Measurements from ENCODE around the gene IL17REL.
"Not testable (repeated sequence)": the region's sequence is repeated elsewhere in the genome, so short reads cannot be mapped to it uniquely, and the experiment has no call there.

IL17REL gene

DNA sequence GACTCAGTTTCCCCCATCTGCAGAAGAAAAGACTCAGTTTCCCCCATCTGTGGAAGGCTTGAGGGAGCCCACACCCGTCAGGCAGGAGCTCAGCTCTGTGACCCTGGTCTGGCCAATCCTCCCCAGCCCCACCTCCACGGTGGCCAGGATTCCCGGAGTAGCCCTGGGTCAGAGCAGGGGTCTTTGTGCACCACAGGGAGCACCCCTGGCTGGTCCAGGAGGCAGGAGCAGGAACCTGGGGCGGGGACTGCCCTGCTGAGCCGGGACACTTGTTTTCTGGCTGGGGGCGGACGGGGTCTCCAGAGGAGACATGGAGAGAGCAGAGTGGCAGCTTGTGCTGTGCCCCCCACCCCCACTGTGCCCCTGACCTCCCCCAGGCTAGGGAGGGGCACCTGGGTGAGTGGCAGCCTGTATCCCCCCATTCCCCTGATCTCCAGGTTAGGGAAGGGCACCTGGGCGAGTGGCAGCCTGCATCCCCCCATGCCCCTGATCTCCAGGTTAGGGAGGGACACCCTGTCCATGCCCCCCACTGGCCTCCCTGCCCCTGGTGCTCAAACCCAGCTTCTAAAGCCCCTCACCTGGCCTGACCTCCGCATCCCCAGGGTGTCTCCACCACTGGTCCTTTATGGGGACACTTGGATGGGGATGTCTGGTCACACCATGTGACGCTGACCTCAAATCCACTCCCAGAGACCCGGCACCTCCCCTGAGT lies 18.8 kb downstream of the IL17REL start:
- Mint-ChIP-seq H3K9me3 (peaks cover 5% of the 10 kb centered on the region), H3K4me1 (peaks cover 17% of the 10 kb centered on the region), H3K4me3 (no peak overlapping the region), H3K36me3 (no peaks in the 10 kb centered on the region), H3K27ac (peak overlapping the region; percentile 23)
- no peak for ATAC-seq
- DNase-seq (ENCODE audit: low spot score in 2 of 2), result no peak

DNA sequence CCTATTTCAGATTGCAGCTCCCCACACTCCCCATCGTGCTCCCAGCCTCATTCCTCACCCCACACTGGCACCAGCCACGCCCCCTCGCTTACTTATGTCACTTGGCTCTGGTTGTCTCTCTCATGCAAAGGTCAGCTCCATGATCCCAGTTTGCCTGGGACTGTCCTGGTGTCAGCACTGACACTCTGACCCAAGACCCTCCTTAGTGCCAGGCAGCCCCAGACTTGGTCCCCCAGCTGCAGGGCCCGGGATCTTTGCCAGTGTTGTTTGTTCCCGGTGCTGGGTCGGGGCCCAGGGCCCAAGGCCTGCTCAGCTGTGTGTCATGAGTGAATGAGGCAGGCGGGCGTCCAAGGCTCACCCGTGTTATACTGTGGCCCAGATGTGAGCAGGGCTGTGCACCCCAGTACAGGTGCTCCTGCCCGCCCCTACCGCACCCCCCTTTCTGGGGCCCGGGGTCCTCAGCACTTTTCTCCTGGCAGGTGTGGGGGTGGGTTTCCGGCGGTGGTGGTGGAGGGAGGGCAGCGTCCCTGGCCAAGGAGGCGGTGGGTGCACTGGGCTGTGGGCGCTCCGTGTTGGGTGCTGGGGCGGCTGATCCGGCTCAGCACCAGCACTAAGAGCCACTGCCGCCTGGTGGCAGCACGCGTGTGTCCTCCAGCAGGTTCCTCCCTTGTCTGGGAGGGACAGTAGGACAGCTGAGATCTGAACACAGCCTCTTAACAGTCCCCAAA lies 19.5 kb downstream of the IL17REL start:
- DNase-seq (ENCODE audit: low spot score in 2 of 2), result peak; percentile 53 to 81
- H3K4me3 Mint-ChIP-seq, result no peak overlapping the region
- H3K27ac Mint-ChIP-seq, result peak overlapping the region; percentile 20
- H3K9me3 Mint-ChIP-seq, result peaks cover 5% of the 10 kb centered on the region
- H3K36me3 Mint-ChIP-seq, result no peaks in the 10 kb centered on the region
- peak; percentile 92 for ATAC-seq
- H3K4me1 Mint-ChIP-seq, result peaks cover 15% of the 10 kb centered on the region

DNA sequence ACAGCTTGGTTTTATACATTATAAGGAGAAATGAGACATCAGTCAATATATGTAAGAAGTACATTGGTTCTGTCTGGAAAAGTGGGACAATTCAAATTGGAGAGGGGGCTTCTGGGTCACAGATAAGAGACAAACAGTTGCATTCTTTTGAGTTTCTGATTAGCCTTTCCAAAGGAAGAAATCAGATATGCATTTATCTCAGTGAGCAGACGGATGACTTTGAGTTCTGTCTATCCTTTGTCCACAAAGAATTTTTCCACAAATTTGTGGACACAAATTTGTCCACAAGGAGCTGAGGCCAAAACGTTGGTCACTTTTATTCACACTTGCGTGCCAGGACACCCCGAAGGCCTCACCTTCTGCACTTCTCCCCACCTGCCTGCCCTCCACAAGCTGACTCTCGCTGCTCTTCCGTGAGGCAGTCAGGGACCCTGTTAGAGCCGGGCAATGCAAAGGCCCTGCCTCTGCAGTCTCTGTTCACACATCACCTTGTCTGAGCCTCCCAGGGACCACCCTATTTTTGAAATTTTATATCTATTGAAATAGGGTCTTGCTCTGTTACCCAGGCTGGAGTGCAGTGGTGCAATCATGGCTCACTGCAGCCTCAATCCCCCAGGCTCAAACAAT lies 20.5 kb downstream of the IL17REL start:
- Mint-ChIP-seq H3K36me3 (no peaks in the 10 kb centered on the region), H3K9me3 (peaks cover 5% of the 10 kb centered on the region), H3K27ac (no peak overlapping the region), H3K4me3 (no peak overlapping the region), H3K4me1 (peaks cover 15% of the 10 kb centered on the region)
- ATAC-seq (no peak), DNase-seq (ENCODE audit: low spot score in 2 of 2) (no peak)

DNA sequence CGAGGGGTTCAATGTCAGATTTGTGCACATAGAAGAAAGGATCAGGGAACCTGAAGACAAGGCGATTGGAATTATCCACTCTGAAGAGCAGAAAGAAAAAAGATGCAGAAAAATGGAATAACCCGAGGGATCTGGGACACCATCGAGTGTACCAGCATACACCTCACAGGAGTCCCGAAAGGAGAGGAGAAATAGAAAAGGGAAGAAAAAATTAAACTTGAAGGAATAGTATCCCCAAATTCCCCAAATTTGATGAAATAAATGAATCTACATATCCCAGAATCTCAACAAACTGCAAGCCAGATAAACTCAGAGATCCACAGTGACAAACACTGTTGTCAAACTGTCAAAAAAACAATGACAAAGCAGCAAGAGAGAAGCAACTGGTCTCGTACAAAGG lies 21.4 kb downstream of the IL17REL start:
- ATAC-seq (no peak), DNase-seq (ENCODE audit: low spot score in 2 of 2) (no peak)
- Mint-ChIP-seq H3K4me1 (peaks cover 15% of the 10 kb centered on the region), H3K4me3 (no peak overlapping the region), H3K27ac (no peak overlapping the region), H3K36me3 (no peaks in the 10 kb centered on the region), H3K9me3 (peaks cover 6% of the 10 kb centered on the region)

DNA sequence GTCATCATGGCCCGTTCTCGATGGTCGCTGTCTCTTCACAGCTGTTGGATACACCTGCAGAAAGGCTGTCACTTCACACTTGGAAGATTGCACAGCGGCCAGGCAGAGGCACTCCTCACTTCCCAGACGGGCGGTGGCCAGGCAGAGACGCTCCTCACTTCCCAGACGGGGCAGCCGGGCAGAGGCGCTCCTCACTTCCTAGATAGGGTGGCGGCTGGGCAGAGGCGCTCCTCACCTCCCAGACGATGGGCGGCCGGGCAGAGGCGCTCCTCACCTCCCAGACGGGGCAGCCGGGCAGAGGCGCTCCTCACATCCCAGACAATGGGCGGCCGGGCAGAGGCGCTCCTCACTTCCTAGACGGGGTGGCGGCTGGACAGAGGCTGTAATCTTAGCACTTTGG lies 22.7 kb downstream of the IL17REL start:
- Mint-ChIP-seq H3K9me3 (peaks cover 15% of the 10 kb centered on the region), H3K4me1 (peaks cover 15% of the 10 kb centered on the region)
- not testable (repeated sequence) for H3K4me3 Mint-ChIP-seq; H3K27ac Mint-ChIP-seq; DNase-seq (ENCODE audit: low spot score in 2 of 2); ATAC-seq; H3K36me3 Mint-ChIP-seq

DNA sequence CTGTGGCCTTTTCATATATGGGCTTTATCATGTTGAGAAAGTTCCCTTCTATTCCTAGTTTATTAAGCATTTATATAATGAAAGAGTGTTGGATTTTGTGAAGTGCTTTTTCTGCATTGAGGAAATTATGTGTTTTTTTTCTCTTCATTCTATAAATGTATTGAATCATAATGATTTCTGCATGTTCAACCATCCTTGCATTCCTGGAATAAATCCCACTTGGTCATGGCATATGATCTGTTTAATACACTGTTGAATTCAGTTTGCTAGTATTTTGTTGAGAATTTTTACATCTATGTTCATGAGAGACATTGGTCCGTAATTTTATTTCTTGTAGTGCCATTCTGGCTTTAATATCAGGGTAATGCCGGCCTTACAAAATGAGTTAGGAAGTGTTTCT lies 26.2 kb downstream of the IL17REL start:
- Mint-ChIP-seq H3K4me1 (peaks cover 11% of the 10 kb centered on the region), H3K9me3 (peaks cover 15% of the 10 kb centered on the region), H3K4me3 (no peak overlapping the region), H3K27ac (no peak overlapping the region), H3K36me3 (peaks cover 10% of the 10 kb centered on the region)
- DNase-seq (ENCODE audit: low spot score in 2 of 2) (no peak), ATAC-seq (no peak)

DNA sequence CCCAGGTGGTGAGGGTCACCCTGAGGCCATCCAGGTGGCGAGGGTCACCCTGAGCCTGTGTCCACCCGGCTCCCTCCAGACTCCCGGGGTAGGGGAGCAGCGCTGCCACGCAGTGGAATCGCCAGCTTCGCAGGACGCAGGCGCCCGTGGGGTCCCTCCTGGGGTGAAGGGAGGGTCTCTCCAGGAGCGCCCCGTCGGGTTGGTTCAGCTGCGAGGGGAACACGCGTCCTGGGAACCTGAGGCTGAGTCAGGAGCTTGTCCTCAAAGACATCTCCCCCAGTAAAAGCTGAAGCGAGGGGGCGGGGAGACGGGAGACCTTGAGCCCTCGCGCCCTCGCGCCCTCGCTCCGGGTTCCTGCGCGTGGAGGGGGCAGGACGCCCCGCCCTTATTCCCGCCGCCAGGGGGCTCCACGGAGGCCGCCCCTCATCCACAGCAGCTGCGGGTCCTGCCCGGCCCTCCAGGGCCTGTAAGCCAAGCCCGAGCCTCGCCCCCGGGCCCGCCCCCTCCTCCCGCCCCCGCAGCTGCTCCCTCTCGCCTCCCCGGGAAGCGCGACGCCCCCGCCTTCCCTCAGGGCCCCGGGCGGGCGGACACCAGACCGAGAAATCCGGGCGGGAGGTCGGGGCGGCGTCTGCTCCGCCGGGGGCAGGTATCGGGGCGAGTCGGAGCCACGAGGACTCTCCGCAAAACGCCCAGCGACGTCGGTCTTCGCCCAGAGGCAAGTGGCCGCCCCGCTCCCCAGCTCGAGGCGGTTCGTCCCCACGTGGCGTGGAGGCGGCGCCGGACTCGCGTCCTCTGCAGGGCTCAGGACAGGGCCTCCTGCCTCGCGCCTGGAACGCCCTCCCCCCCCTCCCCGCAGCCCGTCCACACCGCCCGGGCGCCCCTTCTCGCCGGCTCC lies 29.2 kb downstream of the IL17REL start:
- Mint-ChIP-seq H3K36me3 (peaks cover 17% of the 10 kb centered on the region), H3K9me3 (peaks cover 18% of the 10 kb centered on the region), H3K4me3 (peak overlapping the region; percentile 45), H3K27ac (no peak overlapping the region), H3K4me1 (peaks cover 17% of the 10 kb centered on the region)
- peak; percentile 60 for ATAC-seq
- DNase-seq (ENCODE audit: low spot score in 2 of 2), result peak in 1 of 2 donors; percentile 5

DNA sequence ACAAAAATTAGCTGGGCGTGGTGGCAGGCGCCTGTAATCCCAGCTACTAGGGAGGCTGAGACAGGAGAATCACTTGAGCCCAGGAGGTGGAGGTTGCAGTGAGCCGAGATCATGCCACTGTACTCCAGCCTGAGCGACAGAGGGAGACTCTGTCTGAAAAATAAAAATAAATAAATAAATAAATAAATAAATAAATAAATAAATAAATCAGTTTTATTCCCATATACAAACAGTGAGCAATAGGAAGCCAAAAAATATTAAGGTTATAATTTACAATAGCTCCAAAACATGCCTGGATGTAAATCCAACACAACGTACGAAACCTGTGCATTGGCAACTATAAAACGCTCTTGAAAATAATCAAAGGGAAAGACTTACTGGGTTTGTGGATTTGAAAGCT lies 30.8 kb downstream of the IL17REL start:
- DNase-seq (ENCODE audit: low spot score in 2 of 2); H3K27ac Mint-ChIP-seq; H3K4me3 Mint-ChIP-seq; ATAC-seq: not testable (repeated sequence)
- peaks cover 17% of the 10 kb centered on the region for H3K36me3 Mint-ChIP-seq
- H3K4me1 Mint-ChIP-seq, result peaks cover 18% of the 10 kb centered on the region
- peaks cover 18% of the 10 kb centered on the region for H3K9me3 Mint-ChIP-seq

DNA sequence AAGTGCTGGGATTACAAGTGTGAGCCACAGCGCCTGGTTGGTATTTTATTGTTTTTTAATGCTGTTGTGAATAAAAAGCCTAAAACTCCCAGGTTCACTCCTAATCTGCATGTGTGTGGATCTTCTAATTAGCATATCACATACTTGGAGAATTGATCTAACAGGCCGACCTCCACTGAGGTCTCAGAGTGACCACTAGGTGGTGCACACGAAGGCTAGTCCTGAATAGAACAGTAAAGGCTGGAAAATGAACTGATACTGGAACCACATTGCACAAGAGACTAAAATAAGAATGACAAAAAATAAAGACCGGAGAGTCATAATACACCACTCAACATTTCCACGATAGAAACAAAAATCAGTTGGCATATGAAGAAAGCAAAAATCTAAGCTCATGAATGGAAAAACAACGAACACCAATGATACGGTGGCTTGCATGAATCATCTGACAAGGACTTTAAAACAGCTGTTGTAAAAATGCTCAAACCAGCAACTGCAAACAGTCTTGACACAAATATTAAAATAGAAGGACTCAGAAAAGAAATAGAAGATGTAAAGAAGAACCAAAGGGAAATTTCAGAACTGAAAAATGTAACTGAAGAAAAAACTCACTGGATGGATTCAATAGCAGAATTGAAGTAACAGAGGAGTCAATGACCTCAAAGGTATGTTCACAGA lies 32.8 kb downstream of the IL17REL start:
- ATAC-seq (peak; percentile 29), DNase-seq (ENCODE audit: low spot score in 2 of 2) (no peak)
- peaks cover 36% of the 10 kb centered on the region for H3K36me3 Mint-ChIP-seq
- H3K27ac Mint-ChIP-seq, result peak overlapping the region; percentile 54
- no peak overlapping the region for H3K4me3 Mint-ChIP-seq
- H3K4me1 Mint-ChIP-seq, result peaks cover 33% of the 10 kb centered on the region
- peaks cover 8% of the 10 kb centered on the region for H3K9me3 Mint-ChIP-seq

DNA sequence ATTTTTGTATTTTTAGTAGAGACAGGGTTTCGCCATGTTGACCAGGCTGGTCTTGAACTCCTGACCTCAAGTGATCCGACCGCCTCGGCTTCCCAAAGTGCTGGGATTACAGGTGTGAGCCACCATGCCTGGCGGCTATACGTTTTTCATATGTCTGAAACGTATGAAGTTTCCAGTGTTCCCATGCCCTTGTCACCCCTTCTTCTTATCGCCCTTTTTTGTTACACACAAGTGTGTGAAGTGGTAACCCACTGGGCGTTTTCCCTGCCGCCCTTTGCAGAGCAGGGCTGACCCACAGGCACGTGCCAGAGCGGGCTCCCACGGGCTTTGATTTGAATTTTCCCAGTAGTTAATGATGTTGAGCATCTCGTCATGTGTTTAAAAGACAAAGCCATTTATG lies 35.0 kb downstream of the IL17REL start:
- H3K4me3 Mint-ChIP-seq, result no peak overlapping the region
- DNase-seq (ENCODE audit: low spot score in 2 of 2) (no peak), ATAC-seq (no peak)
- H3K4me1 Mint-ChIP-seq, result peaks cover 27% of the 10 kb centered on the region
- H3K36me3 Mint-ChIP-seq, result peaks cover 34% of the 10 kb centered on the region
- H3K9me3 Mint-ChIP-seq, result peaks cover 8% of the 10 kb centered on the region
- H3K27ac Mint-ChIP-seq, result no peak overlapping the region

DNA sequence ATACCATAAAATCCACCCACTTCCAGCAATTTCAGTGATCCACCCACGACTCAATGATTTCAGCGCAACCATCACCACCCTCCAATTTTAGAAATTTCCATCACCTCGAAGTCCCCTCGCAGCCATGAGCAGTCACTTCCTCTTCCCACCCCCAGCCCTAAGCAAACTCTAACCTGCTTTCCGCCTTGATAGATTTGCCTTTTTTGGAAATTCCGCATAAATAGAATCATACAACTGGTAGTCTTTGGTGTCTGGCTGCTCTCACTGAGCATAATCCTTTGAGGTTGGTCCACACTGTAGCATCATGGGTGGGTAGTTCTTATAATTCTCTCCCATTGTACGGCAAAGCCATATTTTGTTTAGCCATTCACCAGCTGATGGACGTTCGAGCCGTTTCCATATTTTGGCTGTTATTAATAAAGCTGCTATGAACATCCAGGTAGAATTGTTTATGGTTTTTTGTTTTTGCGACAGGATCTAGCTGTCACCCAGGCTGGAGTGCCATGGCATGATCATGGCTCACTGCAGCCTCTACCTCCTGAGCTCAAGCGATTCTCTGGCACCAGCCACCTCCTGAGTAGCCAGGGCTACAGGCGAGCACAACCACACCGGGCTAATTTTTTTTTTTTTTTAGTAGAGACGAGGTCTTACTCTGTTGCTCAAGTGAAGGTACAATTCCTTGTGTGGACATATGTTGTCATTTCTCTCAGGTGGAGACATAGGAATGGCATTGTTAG lies 36.0 kb downstream of the IL17REL start:
- Mint-ChIP-seq H3K27ac (peak overlapping the region; percentile 92), H3K4me1 (peaks cover 27% of the 10 kb centered on the region), H3K4me3 (peak overlapping the region; percentile 61), H3K36me3 (peaks cover 29% of the 10 kb centered on the region), H3K9me3 (peaks cover 8% of the 10 kb centered on the region)
- DNase-seq (ENCODE audit: low spot score in 2 of 2) (peak in 1 of 2 donors; percentile 22), ATAC-seq (peak; percentile 72)

DNA sequence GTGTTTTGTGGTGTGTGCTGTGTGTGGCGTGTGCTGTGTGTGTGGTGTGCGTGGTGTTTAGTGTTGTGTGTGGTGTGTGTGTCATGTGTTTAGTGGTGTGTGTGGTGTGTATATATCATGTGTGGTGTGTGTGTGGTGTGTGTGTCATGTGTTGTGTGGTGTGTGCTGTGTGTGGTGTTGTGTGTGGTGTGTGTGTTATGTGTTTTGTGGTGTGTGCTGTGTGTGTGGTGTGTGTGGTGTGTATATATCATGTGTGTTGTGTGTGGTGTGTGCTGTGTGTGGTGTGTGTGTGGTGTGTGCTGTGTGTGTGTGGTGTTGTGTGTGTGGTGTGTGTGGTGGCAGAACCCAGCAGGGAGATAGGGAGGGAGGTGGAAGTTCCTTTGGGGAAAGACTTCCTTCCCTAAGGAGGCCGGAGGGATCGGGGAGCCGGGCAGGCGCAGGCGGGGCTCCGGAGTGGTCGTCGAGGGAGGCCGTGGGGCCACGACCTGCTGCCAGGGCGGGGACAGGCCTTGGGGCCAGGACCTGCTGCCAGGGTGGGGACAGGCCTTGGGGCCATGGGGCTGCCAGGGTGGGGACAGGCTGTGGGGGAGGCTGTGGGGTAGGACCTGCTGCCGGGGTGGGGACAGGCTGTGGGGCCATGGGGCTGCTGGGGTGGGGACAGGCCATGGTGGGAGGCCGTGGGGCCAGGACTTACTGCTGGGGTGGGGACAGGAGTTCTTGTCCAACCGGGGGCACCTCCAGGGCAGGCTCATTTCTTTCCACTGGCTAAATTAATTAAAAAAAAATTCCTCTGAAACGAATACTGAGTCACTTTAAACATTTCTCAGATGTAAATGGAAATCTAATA lies 36.8 kb downstream of the IL17REL start:
- DNase-seq (ENCODE audit: low spot score in 2 of 2), result peak in 1 of 2 donors; percentile 52
- H3K36me3 Mint-ChIP-seq, result peaks cover 30% of the 10 kb centered on the region
- H3K4me3 Mint-ChIP-seq, result peak overlapping the region; percentile 61

More for the DNA sequence above, 36.8 kb downstream of the IL17REL start:
- peaks cover 8% of the 10 kb centered on the region for H3K9me3 Mint-ChIP-seq
- peaks cover 30% of the 10 kb centered on the region for H3K4me1 Mint-ChIP-seq
- H3K27ac Mint-ChIP-seq, result peak overlapping the region; percentile 92
- ATAC-seq, result peak; percentile 76

All from stimulated activated effector memory CD8-positive, alpha-beta T cell treated with anti-CD3 and anti-CD28 coated beads, Interleukin-12 subunit alpha, Interleukin-12 subunit beta, amount 100 ng/mL, for 72 hours (primary cell).